Activated CD8-positive, alpha-beta T cell treated with anti-CD3 and anti-CD28 coated beads, Interleukin-2, amount 10 ng/mL, durations not matched to agents 7 days and 5 days (primary cell): ENCODE measurements around the gene NOSIP. TPM values are rescaled to one million over a fixed set of nuclear protein-coding genes. Genes with fewer than 3 reads are reported as not detected.

ENCODE experiments used
- ATAC-seq: fragments of 150-1000 bp; cut with Tn5 transposase; one replicate; pipeline ENCODE4 v1.10.0; 2021; ENCODE audit warnings: moderate library complexity
- CTCF ChIA-PET: fragments of 350-600 bp; sonication (Branson Sonifier 250); formaldehyde crosslinking; loops from one replicate; lab custom pipeline; 2021; ENCODE audit warnings: antibody characterized with exemption; lab: Charles Lee
- POLR2A ChIA-PET: fragments of 350-600 bp; sonication (Branson Sonifier 250); formaldehyde crosslinking; loops from one replicate; lab custom pipeline; 2021; ENCODE audit warnings: antibody characterized with exemption; lab: Charles Lee
- DNase-seq: peaks from one replicate; pipeline ENCODE4 v3.0.0-alpha.2; 2020
- H3K27ac Mint-ChIP-seq: one replicate; pipeline ENCODE4 v1.8.0; 2021; ENCODE audit warnings: mild to moderate bottlenecking, mixed read lengths
- H3K27me3 Mint-ChIP-seq: one replicate; pipeline ENCODE4 v1.8.0; 2021; ENCODE audit warnings: low read depth, mixed read lengths
- H3K36me3 Mint-ChIP-seq: one replicate; pipeline ENCODE4 v1.8.0; 2021; ENCODE audit warnings: low read depth, mixed read lengths
- H3K4me1 Mint-ChIP-seq: one replicate; pipeline ENCODE4 v1.8.0; 2021; ENCODE audit warnings: low read depth, mixed read lengths
- H3K4me3 Mint-ChIP-seq: one replicate; pipeline ENCODE4 v1.8.0; 2021; ENCODE audit warnings: mild to moderate bottlenecking, mixed read lengths
- H3K9me3 Mint-ChIP-seq: one replicate; pipeline ENCODE4 v1.8.0; 2022; ENCODE audit warnings: mixed read lengths; ENCODE audit not compliant: insufficient read depth
- total RNA-seq, 2 experiments: library from RNA; stranded (reverse); gene quantifications; one replicate each; pipeline ENCODE4 v1.2.3, GENCODE V29; 2021

The NOSIP gene
- total RNA-seq, 2 experiments from 2014 or later = 147 to 159 TPM

GRCh38 chr19:49587227-49587626 is 6.9 kb upstream of the NOSIP start:
- POLR2A ChIA-PET = no interaction called here
- ATAC-seq (no peak), DNase-seq (no peak)
- no peak overlapping the region for H3K27ac Mint-ChIP-seq
- H3K9me3 Mint-ChIP-seq = no peaks in the 10 kb centered on the region
- H3K36me3 Mint-ChIP-seq = peaks cover 1% of the 10 kb centered on the region
- peaks cover 11% of the 10 kb centered on the region for H3K4me1 Mint-ChIP-seq
- CTCF ChIA-PET = interaction anchor here (0.9 to 1.9 kb wide), 3 partner anchors 17 to 98 kb away, joined by 3 to 6 read pairs (median 5); no protein-coding TSS in a partner anchor
- H3K27me3 Mint-ChIP-seq = peaks cover 2% of the 10 kb centered on the region
- H3K4me3 Mint-ChIP-seq = no peak overlapping the region

GRCh38 chr19:49585023-49585422 is 4.7 kb upstream of the NOSIP start:
- H3K36me3 Mint-ChIP-seq = peaks cover 2% of the 10 kb centered on the region
- DNase-seq = no peak
- no peak overlapping the region for H3K4me3 Mint-ChIP-seq
- CTCF ChIA-PET = no interaction called here
- H3K27ac Mint-ChIP-seq = no peak overlapping the region
- no peaks in the 10 kb centered on the region for H3K9me3 Mint-ChIP-seq
- ATAC-seq = no peak
- H3K27me3 Mint-ChIP-seq = peaks cover 2% of the 10 kb centered on the region
- POLR2A ChIA-PET = no interaction called here
- peaks cover 17% of the 10 kb centered on the region for H3K4me1 Mint-ChIP-seq

GRCh38 chr19:49583239-49583638 is 2.9 kb upstream of the NOSIP start:
- no peak for ATAC-seq
- Mint-ChIP-seq H3K27ac (no peak overlapping the region), H3K36me3 (peaks cover 5% of the 10 kb centered on the region), H3K4me1 (peaks cover 21% of the 10 kb centered on the region), H3K4me3 (no peak overlapping the region), H3K9me3 (no peaks in the 10 kb centered on the region), H3K27me3 (no peaks in the 10 kb centered on the region)
- ChIA-PET CTCF (interaction anchor here (1.5 kb wide), 1 partner anchor 95 kb away, joined by 3 read pairs; no protein-coding TSS in a partner anchor), POLR2A (interaction anchor here (0.6 kb wide), 1 partner anchor 84 kb away, joined by 3 read pairs; no protein-coding TSS in a partner anchor)
- no peak for DNase-seq

- DNase-seq (no peak), ATAC-seq (no peak)
- Mint-ChIP-seq H3K27me3 (no peaks in the 10 kb centered on the region), H3K4me3 (peak within 1 kb of the TSS; percentile 96), H3K27ac (peak within 1 kb of the TSS; percentile 91), H3K9me3 (no peaks in the 10 kb centered on the region), H3K4me1 (peaks cover 33% of the 10 kb centered on the region), H3K36me3 (peaks cover 13% of the 10 kb centered on the region)
- CTCF ChIA-PET = interaction anchor here (0.9 to 3.3 kb wide), 9 partner anchors 9 to 108 kb away, joined by 3 to 43 read pairs (median 10); partner anchors contain the start of genes FLT3LG and PRMT1
- POLR2A ChIA-PET = interaction anchor here (0.6 to 3.2 kb wide), 19 partner anchors 8 to 98 kb away, joined by 3 to 41 read pairs (median 5); partner anchors contain the start of genes BCL2L12, FCGRT, IRF3 and PRMT1
Measured at GRCh38 chr19:49581007-49581508, 702 bp upstream of the NOSIP start, which contains the start of gene PRRG2. PRRG2 (plus strand) TSS chr19:49581316; CDS start chr19:49583220, 1,904 bp downstream.

GRCh38 chr19:49579947-49580263 is 451 bp downstream of the NOSIP start:
- Mint-ChIP-seq H3K27ac (peak overlapping the region; percentile 91), H3K9me3 (no peaks in the 10 kb centered on the region), H3K27me3 (no peaks in the 10 kb centered on the region), H3K4me1 (peaks cover 36% of the 10 kb centered on the region), H3K4me3 (peak overlapping the region; percentile 96), H3K36me3 (peaks cover 20% of the 10 kb centered on the region)
- ChIA-PET CTCF (interaction anchor here (0.6 to 3.3 kb wide), 14 partner anchors 10 to 110 kb away, joined by 3 to 43 read pairs (median 4); partner anchors contain the start of genes ADM5, FLT3LG, PRMT1 and RPS11), POLR2A (interaction anchor here (0.6 to 3.2 kb wide), 16 partner anchors 10 to 338 kb away, joined by 3 to 41 read pairs (median 6); partner anchors contain the start of genes BCL2L12, FCGRT, IRF3 and PRMT1)
- peak; percentile 10 for ATAC-seq
- no peak for DNase-seq

GRCh38 chr19:49579193-49579592 is 1.2 kb downstream of the NOSIP start:
- no peak for DNase-seq
- H3K4me3 Mint-ChIP-seq = peak overlapping the region; percentile 96

GRCh38 chr19:49574206-49574755 is 6.1 kb downstream of the NOSIP start:
- Mint-ChIP-seq H3K27ac (peak overlapping the region; percentile 32), H3K4me3 (no peak overlapping the region), H3K36me3 (peaks cover 34% of the 10 kb centered on the region), H3K9me3 (no peaks in the 10 kb centered on the region), H3K27me3 (no peaks in the 10 kb centered on the region), H3K4me1 (peaks cover 55% of the 10 kb centered on the region)
- ATAC-seq (no peak), DNase-seq (no peak)
- ChIA-PET CTCF (interaction anchor here (0.6 to 8.8 kb wide), 3 partner anchors 14 to 154 kb away, joined by 3 to 213 read pairs (median 100); no protein-coding TSS in a partner anchor), POLR2A (interaction anchor here (0.6 kb wide), 1 partner anchor 100 kb away, joined by 5 read pairs; the partner anchor contains the start of gene FLT3LG)

More at GRCh38 chr19:49579193-49579592, 1.2 kb downstream of the NOSIP start:
- CTCF ChIA-PET = interaction anchor here (0.6 to 3.3 kb wide), 12 partner anchors 9 to 111 kb away, joined by 3 to 43 read pairs (median 5); partner anchors contain the start of genes ADM5, FLT3LG, PRMT1 and RPS11
- H3K9me3 Mint-ChIP-seq = no peaks in the 10 kb centered on the region
- POLR2A ChIA-PET = interaction anchor here (1.4 to 3.2 kb wide), 4 partner anchors 9 to 103 kb away, joined by 3 to 41 read pairs (median 6); partner anchors contain the start of gene PRR12
- no peaks in the 10 kb centered on the region for H3K27me3 Mint-ChIP-seq
- no peak for ATAC-seq
- H3K4me1 Mint-ChIP-seq = peaks cover 39% of the 10 kb centered on the region
- no peak overlapping the region for H3K27ac Mint-ChIP-seq
- H3K36me3 Mint-ChIP-seq = peaks cover 23% of the 10 kb centered on the region

- Mint-ChIP-seq H3K4me1 (peaks cover 54% of the 10 kb centered on the region), H3K27me3 (no peaks in the 10 kb centered on the region), H3K27ac (no peak overlapping the region), H3K4me3 (no peak overlapping the region), H3K36me3 (peaks cover 32% of the 10 kb centered on the region), H3K9me3 (no peaks in the 10 kb centered on the region)
- ATAC-seq = no peak
- DNase-seq = no peak
- POLR2A ChIA-PET = interaction anchor here (0.6 kb wide), 1 partner anchor 52 kb away, joined by 4 read pairs; no protein-coding TSS in a partner anchor
- CTCF ChIA-PET = interaction anchor here (0.6 to 8.8 kb wide), 3 partner anchors 14 to 154 kb away, joined by 3 to 213 read pairs (median 100); no protein-coding TSS in a partner anchor
Measured at GRCh38 chr19:49573425-49573824, 6.9 kb downstream of the NOSIP start.

- Mint-ChIP-seq H3K9me3 (no peaks in the 10 kb centered on the region), H3K4me3 (no peak overlapping the region), H3K4me1 (peaks cover 55% of the 10 kb centered on the region), H3K36me3 (peaks cover 32% of the 10 kb centered on the region), H3K27ac (no peak overlapping the region), H3K27me3 (no peaks in the 10 kb centered on the region)
- no peak for DNase-seq
- CTCF ChIA-PET = interaction anchor here (6.6 to 8.8 kb wide), 2 partner anchors 13 to 23 kb away, joined by 100 to 213 read pairs; no protein-coding TSS in a partner anchor
- POLR2A ChIA-PET = interaction anchor here (0.6 to 0.7 kb wide), 2 partner anchors 52 to 70 kb away, joined by 4 read pairs; no protein-coding TSS in a partner anchor
- no peak for ATAC-seq
Measured at GRCh38 chr19:49573009-49573408, 7.3 kb downstream of the NOSIP start.

- ChIA-PET POLR2A (interaction anchor here (1.2 to 1.5 kb wide), 3 partner anchors 18 to 68 kb away, joined by 3 to 8 read pairs (median 6); no protein-coding TSS in a partner anchor), CTCF (interaction anchor here (0.8 to 8.8 kb wide), 21 partner anchors 9 to 345 kb away, joined by 3 to 213 read pairs (median 7); partner anchors contain the start of genes AKT1S1, FLT3LG, NOSIP and PRMT1)
- H3K27ac Mint-ChIP-seq = no peak overlapping the region
- DNase-seq (peak; percentile 65), ATAC-seq (no peak)
- peaks cover 32% of the 10 kb centered on the region for H3K36me3 Mint-ChIP-seq
- no peaks in the 10 kb centered on the region for H3K9me3 Mint-ChIP-seq
- H3K4me3 Mint-ChIP-seq = no peak overlapping the region
- H3K4me1 Mint-ChIP-seq = peaks cover 59% of the 10 kb centered on the region
- H3K27me3 Mint-ChIP-seq = no peaks in the 10 kb centered on the region
Measured at GRCh38 chr19:49570997-49571676, 9.2 kb downstream of the NOSIP start.
